Liver (tissue), 3 donors: Measurements from ENCODE around the gene TBL1XR1.

Source experiments
- RXRA ChIP-seq, 2 donors: IDR thresholded peaks; 2 replicates each; pipeline ENCODE4 v1.6.1; 2017 to 2018; ENCODE audit warnings: antibody characterized with exemption in 2 of 2, mild to moderate bottlenecking in 1 of 2
- TF ChIP-seq, protein P1 (sequence below): IDR thresholded peaks from 2 replicates; pipeline ENCODE4 v1.6.1; 2016; ENCODE audit warnings: antibody characterized with exemption
- TF ChIP-seq, protein P2 (sequence below): fragments of 150-350 bp; IDR thresholded peaks from 2 replicates; pipeline ENCODE4 v1.5.1; 2017; ENCODE audit warnings: improper control_type of control experiment, low read depth, low read length; ENCODE audit not compliant: missing input control
- donor health status: healthy.
- donor health status: healthy.

DNA sequence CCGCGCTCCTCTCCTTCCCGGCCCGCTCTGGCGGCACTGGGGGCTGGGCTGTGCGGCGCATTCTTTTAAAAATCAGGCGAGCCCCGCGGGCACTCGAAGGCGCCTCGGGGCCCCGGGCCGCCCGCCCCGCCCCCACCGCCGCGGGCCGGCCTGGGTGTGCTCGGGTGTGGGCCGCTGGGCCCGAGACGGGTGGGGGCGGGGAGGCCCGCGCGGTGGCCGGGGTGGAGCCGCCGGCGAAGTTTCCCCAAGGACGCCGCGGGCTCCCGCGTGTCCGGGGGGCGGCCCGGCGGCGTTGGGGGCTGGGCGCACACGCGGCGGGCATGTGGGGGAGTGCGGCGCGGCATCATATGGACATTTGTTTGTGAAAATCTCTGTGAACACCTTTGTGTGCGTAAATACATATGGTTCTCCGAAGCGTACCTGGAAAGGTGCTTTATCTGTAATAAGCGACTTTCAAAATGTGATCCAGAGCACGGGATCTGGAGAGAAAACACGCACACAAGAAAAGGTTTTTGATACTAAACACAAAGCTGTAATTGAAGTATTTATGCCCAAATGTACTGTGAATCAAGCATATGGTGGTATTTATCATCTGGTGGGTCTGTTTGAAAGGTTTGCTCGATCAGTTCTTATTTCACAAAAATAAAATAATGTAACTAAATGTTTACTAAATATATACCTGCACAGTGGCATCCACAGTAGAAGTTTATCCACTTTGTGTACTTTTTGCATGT, 612 bp upstream of the TBL1XR1 start:
- TF ChIP-seq, protein P1, sequence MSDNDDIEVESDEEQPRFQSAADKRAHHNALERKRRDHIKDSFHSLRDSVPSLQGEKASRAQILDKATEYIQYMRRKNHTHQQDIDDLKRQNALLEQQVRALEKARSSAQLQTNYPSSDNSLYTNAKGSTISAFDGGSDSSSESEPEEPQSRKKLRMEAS, result no peak
- TF ChIP-seq, protein P2, sequence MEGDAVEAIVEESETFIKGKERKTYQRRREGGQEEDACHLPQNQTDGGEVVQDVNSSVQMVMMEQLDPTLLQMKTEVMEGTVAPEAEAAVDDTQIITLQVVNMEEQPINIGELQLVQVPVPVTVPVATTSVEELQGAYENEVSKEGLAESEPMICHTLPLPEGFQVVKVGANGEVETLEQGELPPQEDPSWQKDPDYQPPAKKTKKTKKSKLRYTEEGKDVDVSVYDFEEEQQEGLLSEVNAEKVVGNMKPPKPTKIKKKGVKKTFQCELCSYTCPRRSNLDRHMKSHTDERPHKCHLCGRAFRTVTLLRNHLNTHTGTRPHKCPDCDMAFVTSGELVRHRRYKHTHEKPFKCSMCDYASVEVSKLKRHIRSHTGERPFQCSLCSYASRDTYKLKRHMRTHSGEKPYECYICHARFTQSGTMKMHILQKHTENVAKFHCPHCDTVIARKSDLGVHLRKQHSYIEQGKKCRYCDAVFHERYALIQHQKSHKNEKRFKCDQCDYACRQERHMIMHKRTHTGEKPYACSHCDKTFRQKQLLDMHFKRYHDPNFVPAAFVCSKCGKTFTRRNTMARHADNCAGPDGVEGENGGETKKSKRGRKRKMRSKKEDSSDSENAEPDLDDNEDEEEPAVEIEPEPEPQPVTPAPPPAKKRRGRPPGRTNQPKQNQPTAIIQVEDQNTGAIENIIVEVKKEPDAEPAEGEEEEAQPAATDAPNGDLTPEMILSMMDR, result no peak
- no peak for TF ChIP-seq RXRA (IDR thresholded peaks at IDR 0.05)
